ENCODE data around the gene PNMA6F. TPM values are rescaled to one million over a fixed set of nuclear protein-coding genes. Genes with fewer than 3 reads are reported as not detected.

Gene PNMA6F
- total RNA-seq, 2 donors from 2014 or later: not detected

- WGBS, 2 experiments (ENCODE audit: insufficient coverage in 1 of 2, insufficient read length in 1 of 2): 91% methylated on average over 7 of the region's 8 CpGs; no CpG with 5 or more reads in 1 of the 2 experiments
- H3K27ac ChIP-seq (ENCODE audit: low read depth, low read length): no peak overlapping the region
- no peaks in the 10 kb centered on the region for H3K36me3 Mint-ChIP-seq (ENCODE audit: low read depth)
- no peak overlapping the region for H3K4me3 ChIP-seq (ENCODE audit: low read length)
- H3K9ac ChIP-seq (ENCODE audit: extremely low read depth, low read length, poor library complexity, severe bottlenecking): no peak overlapping the region
- no peak for DNase-seq
- no peaks in the 10 kb centered on the region for H3K4me1 Mint-ChIP-seq
- no peak for TF ChIP-seq CTCF (conservative IDR thresholded peaks at IDR 0.05)
- peaks cover 33% of the 10 kb centered on the region for H3K9me3 Mint-ChIP-seq
- no peaks in the 10 kb centered on the region for H3K36me3 ChIP-seq (ENCODE audit: control insufficient read depth, insufficient read depth, low read length)
- no peak overlapping the region for H3K27ac Mint-ChIP-seq
- H3K27me3 Mint-ChIP-seq (ENCODE audit: insufficient read depth): peaks cover 4% of the 10 kb centered on the region
- no peaks in the 10 kb centered on the region for H3K4me1 ChIP-seq (ENCODE audit: control insufficient read depth, insufficient read depth, low read length)
- no peaks in the 10 kb centered on the region for H3K9me3 ChIP-seq (ENCODE audit: control insufficient read depth, low read length)
- H3K4me3 Mint-ChIP-seq: no peak overlapping the region
- H3K27me3 ChIP-seq (ENCODE audit: control insufficient read depth, insufficient read depth, low read length, poor library complexity, severe bottlenecking): no peaks in the 10 kb centered on the region
These were observed 4.3 kb downstream of the PNMA6F start for GRCh38 chrX:153317306-153317705.

GRCh38 chrX:153312842-153313241 lies 8.7 kb downstream of the PNMA6F start:
- Histone ChIP-seq H3K9ac (ENCODE audit: extremely low read depth, low read length, poor library complexity, severe bottlenecking) (no peak overlapping the region), H3K27ac (ENCODE audit: low read depth, low read length) (no peak overlapping the region), H3K4me1 (ENCODE audit: control insufficient read depth, insufficient read depth, low read length) (no peaks in the 10 kb centered on the region), H3K36me3 (ENCODE audit: control insufficient read depth, insufficient read depth, low read length) (no peaks in the 10 kb centered on the region), H3K27me3 (ENCODE audit: control insufficient read depth, insufficient read depth, low read length, poor library complexity, severe bottlenecking) (no peaks in the 10 kb centered on the region), H3K4me3 (ENCODE audit: low read length) (no peak overlapping the region), H3K9me3 (ENCODE audit: control insufficient read depth, low read length) (no peaks in the 10 kb centered on the region)
- Mint-ChIP-seq H3K4me3 (no peak overlapping the region), H3K36me3 (ENCODE audit: low read depth) (no peaks in the 10 kb centered on the region), H3K9me3 (peaks cover 49% of the 10 kb centered on the region), H3K27me3 (ENCODE audit: insufficient read depth) (peaks cover 11% of the 10 kb centered on the region), H3K27ac (no peak overlapping the region), H3K4me1 (peaks cover 3% of the 10 kb centered on the region)
- DNase-seq: no peak
- WGBS, 2 experiments (ENCODE audit: insufficient coverage in 1 of 2, insufficient read length in 1 of 2): 80% methylated on average over 1 of the region's 1 CpG; no CpG with 5 or more reads in 1 of the 2 experiments
- TF ChIP-seq CTCF (conservative IDR thresholded peaks at IDR 0.05): no peak

- no peak overlapping the region for H3K9ac ChIP-seq (ENCODE audit: extremely low read depth, low read length, poor library complexity, severe bottlenecking)
- no peaks in the 10 kb centered on the region for H3K9me3 ChIP-seq (ENCODE audit: control insufficient read depth, low read length)
- no peak for DNase-seq
- peaks cover 3% of the 10 kb centered on the region for H3K4me1 Mint-ChIP-seq
- no peak overlapping the region for H3K4me3 Mint-ChIP-seq
- no peak overlapping the region for H3K4me3 ChIP-seq (ENCODE audit: low read length)
- H3K9me3 Mint-ChIP-seq: peaks cover 51% of the 10 kb centered on the region
- no peak overlapping the region for H3K27ac ChIP-seq (ENCODE audit: low read depth, low read length)
- H3K4me1 ChIP-seq (ENCODE audit: control insufficient read depth, insufficient read depth, low read length): no peaks in the 10 kb centered on the region
- no peaks in the 10 kb centered on the region for H3K36me3 Mint-ChIP-seq (ENCODE audit: low read depth)
- no peak overlapping the region for H3K27ac Mint-ChIP-seq
- no peak for TF ChIP-seq CTCF (conservative IDR thresholded peaks at IDR 0.05)
- H3K27me3 ChIP-seq (ENCODE audit: control insufficient read depth, insufficient read depth, low read length, poor library complexity, severe bottlenecking): no peaks in the 10 kb centered on the region
- 83 to 100% methylated on average over 1 to 5 of the region's 5 CpGs for WGBS, 2 experiments (ENCODE audit: insufficient coverage in 1 of 2, insufficient read length in 1 of 2)
- no peaks in the 10 kb centered on the region for H3K36me3 ChIP-seq (ENCODE audit: control insufficient read depth, insufficient read depth, low read length)
- peaks cover 11% of the 10 kb centered on the region for H3K27me3 Mint-ChIP-seq (ENCODE audit: insufficient read depth)
These were observed 9.5 kb downstream of the PNMA6F start for GRCh38 chrX:153312041-153312440.
